ENCODE results near the gene RABGAP1L.

RABGAP1L gene

DNA sequence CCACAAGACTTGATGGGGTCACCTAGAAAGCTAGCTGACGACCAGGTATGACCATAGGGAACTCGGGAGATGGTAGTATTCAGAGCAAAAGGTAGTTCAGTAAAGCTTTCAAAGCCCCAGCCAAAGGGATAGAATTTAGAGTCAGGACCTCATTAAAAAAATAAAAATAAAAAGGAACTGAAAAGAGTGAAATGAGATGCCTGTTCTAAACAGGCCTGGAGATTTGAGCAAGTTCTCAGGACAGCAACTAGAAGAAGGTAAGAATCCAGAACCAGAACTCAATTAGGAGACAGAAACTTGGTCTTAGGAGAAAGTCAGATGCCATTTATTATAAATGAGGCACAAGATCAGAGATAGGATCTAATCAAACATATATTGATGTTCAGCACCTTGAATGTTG is 575.0 kb downstream of the RABGAP1L start:
- Histone ChIP-seq H3K4me2 (ENCODE audit: low read depth, low read length, poor library complexity, severe bottlenecking) (no peak overlapping the region), H3F3A (ENCODE audit: low read depth) (no peaks in the 10 kb centered on the region), H3K9ac (ENCODE audit: low read depth, low read length, poor library complexity, severe bottlenecking) (no peak overlapping the region), H3K4me1 (ENCODE audit: insufficient read depth, low read length, poor library complexity, severe bottlenecking) (no peaks in the 10 kb centered on the region), H4K20me1 (ENCODE audit: insufficient read depth, low read length, poor library complexity, severe bottlenecking) (no peaks in the 10 kb centered on the region), H3K36me3 (ENCODE audit: insufficient read depth, low read length) (no peaks in the 10 kb centered on the region), H3K9me2 (replicated peaks; ENCODE audit: low read depth, low read length) (no peaks in the 10 kb centered on the region), H3K9me3 (ENCODE audit: insufficient read depth, low read depth, low read length) (no peaks in the 10 kb centered on the region), H2AFZ (ENCODE audit: low read length) (no peak overlapping the region), H3K4me3 (ENCODE audit: low read length, poor library complexity, severe bottlenecking) (no peak overlapping the region), H3K79me2 (ENCODE audit: insufficient read depth, low read length) (no peaks in the 10 kb centered on the region), H3K27me3 (ENCODE audit: insufficient read depth, low read length, poor library complexity, severe bottlenecking) (no peaks in the 10 kb centered on the region)
- TF ChIP-seq EZH2phosphoT487 (IDR thresholded peaks at IDR 0.05; ENCODE audit: borderline replicate concordance): no peak
- TF ChIP-seq, protein P1, sequence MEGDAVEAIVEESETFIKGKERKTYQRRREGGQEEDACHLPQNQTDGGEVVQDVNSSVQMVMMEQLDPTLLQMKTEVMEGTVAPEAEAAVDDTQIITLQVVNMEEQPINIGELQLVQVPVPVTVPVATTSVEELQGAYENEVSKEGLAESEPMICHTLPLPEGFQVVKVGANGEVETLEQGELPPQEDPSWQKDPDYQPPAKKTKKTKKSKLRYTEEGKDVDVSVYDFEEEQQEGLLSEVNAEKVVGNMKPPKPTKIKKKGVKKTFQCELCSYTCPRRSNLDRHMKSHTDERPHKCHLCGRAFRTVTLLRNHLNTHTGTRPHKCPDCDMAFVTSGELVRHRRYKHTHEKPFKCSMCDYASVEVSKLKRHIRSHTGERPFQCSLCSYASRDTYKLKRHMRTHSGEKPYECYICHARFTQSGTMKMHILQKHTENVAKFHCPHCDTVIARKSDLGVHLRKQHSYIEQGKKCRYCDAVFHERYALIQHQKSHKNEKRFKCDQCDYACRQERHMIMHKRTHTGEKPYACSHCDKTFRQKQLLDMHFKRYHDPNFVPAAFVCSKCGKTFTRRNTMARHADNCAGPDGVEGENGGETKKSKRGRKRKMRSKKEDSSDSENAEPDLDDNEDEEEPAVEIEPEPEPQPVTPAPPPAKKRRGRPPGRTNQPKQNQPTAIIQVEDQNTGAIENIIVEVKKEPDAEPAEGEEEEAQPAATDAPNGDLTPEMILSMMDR (conservative IDR thresholded peaks at IDR 0.05; ENCODE audit: low read length): no peak

DNA sequence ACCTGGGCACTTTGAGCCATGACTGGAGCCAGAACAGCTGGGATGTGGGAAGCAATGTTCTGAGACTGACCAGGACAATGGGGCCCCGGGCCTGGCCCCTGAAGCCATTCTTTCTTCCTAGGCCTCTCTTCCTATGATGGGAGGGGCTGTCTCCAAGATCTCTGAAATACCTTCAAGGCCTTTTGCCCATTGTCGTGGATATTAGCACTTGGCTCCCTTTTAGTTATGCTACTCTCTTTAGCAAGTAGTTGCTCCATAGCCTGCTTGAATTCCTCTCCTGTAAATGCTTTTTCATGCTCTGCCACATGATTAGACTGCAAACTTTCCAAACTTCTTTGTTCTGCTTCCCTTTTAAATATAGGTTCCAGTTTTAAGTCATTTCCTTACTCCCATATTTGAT is 577.5 kb downstream of the RABGAP1L start:
- H3K9me3 ChIP-seq (ENCODE audit: insufficient read depth, low read depth, low read length): no peaks in the 10 kb centered on the region
- TF ChIP-seq, protein P1 (conservative IDR thresholded peaks at IDR 0.05; ENCODE audit: low read length): no peak
- no peak for TF ChIP-seq EZH2phosphoT487 (IDR thresholded peaks at IDR 0.05; ENCODE audit: borderline replicate concordance)
- H3K9ac ChIP-seq (ENCODE audit: low read depth, low read length, poor library complexity, severe bottlenecking): no peak overlapping the region
- H3K79me2 ChIP-seq (ENCODE audit: insufficient read depth, low read length): no peaks in the 10 kb centered on the region
- H4K20me1 ChIP-seq (ENCODE audit: insufficient read depth, low read length, poor library complexity, severe bottlenecking): no peaks in the 10 kb centered on the region
- no peak overlapping the region for H2AFZ ChIP-seq (ENCODE audit: low read length)
- H3K4me2 ChIP-seq (ENCODE audit: low read depth, low read length, poor library complexity, severe bottlenecking): no peak overlapping the region
- no peaks in the 10 kb centered on the region for H3F3A ChIP-seq (ENCODE audit: low read depth)
- H3K36me3 ChIP-seq (ENCODE audit: insufficient read depth, low read length): no peaks in the 10 kb centered on the region
- no peak overlapping the region for H3K4me3 ChIP-seq (ENCODE audit: low read length, poor library complexity, severe bottlenecking)
- H3K27me3 ChIP-seq (ENCODE audit: insufficient read depth, low read length, poor library complexity, severe bottlenecking): no peaks in the 10 kb centered on the region
- H3K9me2 ChIP-seq (replicated peaks; ENCODE audit: low read depth, low read length): no peaks in the 10 kb centered on the region
- H3K4me1 ChIP-seq (ENCODE audit: insufficient read depth, low read length, poor library complexity, severe bottlenecking): no peaks in the 10 kb centered on the region

- H3K27me3 ChIP-seq (ENCODE audit: insufficient read depth, low read length, poor library complexity, severe bottlenecking): no peaks in the 10 kb centered on the region
- no peaks in the 10 kb centered on the region for H3K36me3 ChIP-seq (ENCODE audit: insufficient read depth, low read length)
- H3K9me3 ChIP-seq (ENCODE audit: insufficient read depth, low read depth, low read length): no peaks in the 10 kb centered on the region
- TF ChIP-seq, protein P1 (conservative IDR thresholded peaks at IDR 0.05; ENCODE audit: low read length): no peak
- TF ChIP-seq EZH2phosphoT487 (IDR thresholded peaks at IDR 0.05; ENCODE audit: borderline replicate concordance): no peak
- H4K20me1 ChIP-seq (ENCODE audit: insufficient read depth, low read length, poor library complexity, severe bottlenecking): no peaks in the 10 kb centered on the region
- no peak overlapping the region for H3K4me3 ChIP-seq (ENCODE audit: low read length, poor library complexity, severe bottlenecking)
- no peaks in the 10 kb centered on the region for H3K4me1 ChIP-seq (ENCODE audit: insufficient read depth, low read length, poor library complexity, severe bottlenecking)
- H2AFZ ChIP-seq (ENCODE audit: low read length): no peak overlapping the region
- H3K9me2 ChIP-seq (replicated peaks; ENCODE audit: low read depth, low read length): no peaks in the 10 kb centered on the region
- no peak overlapping the region for H3K4me2 ChIP-seq (ENCODE audit: low read depth, low read length, poor library complexity, severe bottlenecking)
- no peaks in the 10 kb centered on the region for H3K79me2 ChIP-seq (ENCODE audit: insufficient read depth, low read length)
- no peaks in the 10 kb centered on the region for H3F3A ChIP-seq (ENCODE audit: low read depth)
- H3K9ac ChIP-seq (ENCODE audit: low read depth, low read length, poor library complexity, severe bottlenecking): no peak overlapping the region
Measured at GRCh38 chr1:174740249-174740968, 581.1 kb downstream of the RABGAP1L start.
